Activated CD8-positive, alpha-beta memory T cell treated with anti-CD3 and anti-CD28 coated beads, Interleukin-2, amount 50 U/mL, for 24 hours (primary cell): Measurements from ENCODE around the gene CEP41.
"Not testable (repeated sequence)": the region's sequence is repeated elsewhere in the genome, so short reads cannot be mapped to it uniquely, and the experiment has no call there.

Experiments used
- DNase-seq: peaks from one replicate; pipeline ENCODE4 v3.0.0-alpha.2; 2020; ENCODE audit errors: extremely low read depth

CEP41 gene

DNA sequence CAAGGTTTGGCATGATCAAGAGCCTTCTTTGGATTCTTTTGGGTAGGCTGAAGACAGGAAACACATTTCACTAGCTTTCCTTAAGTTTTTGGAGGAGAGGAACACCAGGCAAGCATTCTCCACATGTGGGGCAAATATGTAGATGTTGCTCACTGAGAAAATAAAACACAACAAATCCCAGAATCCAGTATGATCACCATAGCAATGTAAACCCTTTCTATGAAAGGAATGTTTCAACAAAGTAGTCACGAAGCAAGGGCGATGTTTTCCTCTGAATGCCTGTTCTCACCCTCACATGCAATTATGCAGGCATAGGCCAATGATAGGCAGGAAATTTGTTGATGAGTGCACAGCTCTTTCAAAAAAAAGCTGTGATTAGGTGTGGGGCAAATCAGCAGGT lies 20.5 kb upstream of the CEP41 start:
- DNase-seq, result no peak

DNA sequence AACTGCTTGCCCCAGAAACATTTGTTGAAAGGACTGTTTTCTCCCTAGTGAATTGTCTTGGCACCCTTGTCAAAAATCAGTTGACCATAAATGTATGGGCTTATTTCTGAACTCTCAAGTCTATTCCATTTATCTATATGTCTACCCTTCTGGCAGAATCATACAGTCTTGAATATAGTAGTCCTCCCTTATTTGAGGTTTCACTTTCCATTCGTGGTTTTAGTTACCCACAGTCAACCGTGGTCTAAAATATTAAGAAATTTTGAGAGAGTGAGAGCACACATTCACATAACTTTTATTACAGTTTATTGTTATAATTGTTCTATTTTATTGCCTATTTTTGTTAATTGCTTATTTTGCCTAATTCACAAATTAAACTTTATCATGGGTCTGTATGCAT lies 17.4 kb upstream of the CEP41 start:
- DNase-seq, result no peak

DNA sequence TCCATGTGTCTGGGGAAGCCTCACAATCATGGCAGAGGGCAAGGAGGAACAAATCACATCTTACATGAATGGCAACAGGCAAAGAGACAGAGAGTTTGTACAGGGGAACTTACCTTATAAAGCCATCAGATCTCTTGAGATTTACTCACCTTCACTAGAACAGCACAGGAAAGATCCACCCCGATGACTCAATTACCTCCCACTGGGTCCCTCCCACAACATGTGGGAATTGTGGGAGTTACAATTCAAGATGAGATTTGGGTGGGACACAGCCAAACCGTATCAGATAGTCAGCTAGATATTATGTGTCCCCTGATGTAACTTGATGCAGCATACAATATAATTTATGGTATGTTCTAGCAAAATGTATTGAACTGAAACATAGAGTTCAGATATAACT lies 14.1 kb upstream of the CEP41 start:
- DNase-seq, result no peak

DNA sequence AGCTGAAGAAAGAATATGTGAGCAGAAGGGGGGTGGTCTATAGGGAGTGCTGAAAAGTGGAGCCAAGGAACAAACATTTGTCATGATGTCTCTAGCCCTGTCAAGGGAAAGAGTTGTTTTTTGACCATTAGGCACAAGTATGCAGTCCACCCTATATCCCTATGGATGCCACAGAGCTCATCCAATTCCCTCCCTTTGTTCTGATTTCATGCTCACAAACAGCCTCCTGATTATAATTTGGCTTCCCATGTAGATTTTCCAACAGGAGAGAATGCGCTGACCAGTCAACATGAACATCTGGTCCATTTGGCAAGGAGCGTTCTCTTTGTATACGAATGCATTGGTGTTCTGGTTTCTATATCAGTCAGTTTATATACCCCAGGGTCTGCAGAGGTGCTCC lies 12.1 kb upstream of the CEP41 start:
- no peak for DNase-seq

DNA sequence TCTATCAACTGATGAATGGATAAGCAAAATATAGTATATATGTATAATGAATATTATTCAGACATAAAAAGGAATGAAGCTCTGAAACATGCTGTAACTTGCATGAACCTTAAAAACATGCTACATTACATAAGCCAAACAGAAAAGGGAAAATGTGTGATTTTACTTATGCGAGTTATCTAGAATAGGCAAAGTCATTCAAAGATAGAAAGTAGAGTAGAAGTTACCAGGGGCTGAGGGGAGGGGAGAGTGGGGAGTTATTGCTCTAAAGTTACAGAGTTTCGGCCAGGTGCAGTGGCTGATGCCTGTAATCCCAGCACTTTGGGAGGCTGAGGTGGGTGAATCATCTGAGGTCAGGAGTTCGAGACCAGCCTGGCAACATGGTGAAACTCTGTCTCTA lies 10.5 kb upstream of the CEP41 start:
- DNase-seq, result not testable (repeated sequence)

DNA sequence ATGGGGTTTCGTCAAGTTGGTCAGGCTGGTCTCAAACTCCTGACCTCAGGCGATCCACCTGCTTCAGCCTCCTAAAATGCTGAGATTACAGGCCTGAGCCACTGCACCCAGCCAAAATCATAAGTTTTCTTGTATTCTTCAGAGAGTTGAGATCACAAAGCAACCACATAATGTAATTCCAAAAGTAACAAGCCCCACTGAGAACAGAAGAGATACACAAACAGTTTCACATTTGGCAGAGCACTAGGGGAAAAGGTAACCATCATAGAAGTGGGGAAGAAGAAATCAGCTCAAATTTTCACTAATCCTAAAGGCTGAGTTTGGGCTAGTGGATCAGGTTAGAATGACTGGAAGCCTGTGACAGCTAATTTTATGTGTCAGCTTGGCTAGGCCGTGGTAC lies 5.4 kb upstream of the CEP41 start:
- DNase-seq, result no peak

DNA sequence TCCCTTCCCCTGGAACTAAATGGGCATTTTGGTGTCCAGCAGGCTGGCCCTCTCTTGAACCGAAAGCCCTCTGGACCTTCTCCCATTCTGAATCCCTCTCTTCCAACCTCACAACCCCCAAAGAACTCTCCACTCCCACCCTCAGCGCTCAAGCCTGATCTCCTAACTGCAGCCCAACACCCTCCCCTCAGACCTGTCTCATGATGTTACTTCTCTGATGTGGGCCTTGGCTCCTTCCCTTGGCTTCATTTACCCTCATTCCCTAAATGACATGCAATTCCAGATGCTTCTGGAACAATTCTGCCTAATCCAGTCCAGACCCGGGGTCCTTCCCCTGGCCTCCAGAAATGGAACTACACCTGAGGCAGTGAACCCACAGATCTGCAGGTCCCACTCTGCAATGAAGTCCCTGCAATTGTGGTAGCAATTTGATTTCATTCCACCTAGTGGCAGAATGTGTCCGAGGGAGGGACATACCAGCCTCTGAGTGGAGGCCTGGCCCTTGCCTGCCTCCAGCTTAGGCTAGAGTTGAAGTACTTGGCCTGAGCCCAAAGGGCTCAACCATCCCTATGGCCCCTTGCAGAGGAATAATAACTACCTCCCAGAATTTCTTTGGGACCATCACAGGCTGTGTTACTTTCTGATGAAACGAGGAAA lies 4.1 kb upstream of the CEP41 start:
- no peak for DNase-seq

DNA sequence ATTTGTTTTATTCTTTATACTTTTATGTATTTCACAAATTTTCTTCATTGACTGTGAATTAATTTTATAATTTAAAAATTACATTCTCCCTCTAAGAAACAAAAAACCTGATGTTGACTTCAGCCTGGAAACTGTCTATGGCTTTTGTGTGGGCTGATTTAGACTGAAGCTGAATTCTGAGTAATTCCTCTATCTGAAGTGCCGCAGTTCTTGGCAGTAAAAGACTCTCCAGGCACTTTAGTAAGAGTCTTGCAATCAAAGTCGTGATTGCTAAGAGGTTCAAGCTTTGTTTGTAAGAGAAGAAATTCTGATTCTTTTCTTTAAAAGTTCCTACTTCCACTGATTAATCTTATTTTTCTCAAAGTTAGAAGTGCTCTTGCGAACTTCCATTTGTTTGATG lies 3.4 kb upstream of the CEP41 start:
- no peak for DNase-seq

DNA sequence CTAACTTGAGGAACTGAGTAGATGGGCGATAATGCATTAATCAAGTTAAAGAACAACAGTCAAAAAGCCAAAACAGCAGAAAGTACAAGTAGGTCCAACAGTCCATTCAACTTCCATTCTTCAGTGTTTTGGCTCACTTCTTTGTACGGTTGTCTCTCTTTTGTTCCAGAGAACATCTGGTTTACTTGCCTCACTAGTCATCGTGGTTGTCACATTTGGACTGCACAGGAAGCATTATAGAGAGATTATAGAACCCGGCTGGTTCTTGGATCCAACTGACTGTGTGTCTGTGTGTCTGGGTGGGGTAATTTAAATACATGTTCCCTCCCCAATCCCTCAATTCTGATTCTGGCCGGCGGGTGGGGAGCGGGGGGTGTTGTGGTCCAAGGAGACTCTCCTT lies 1.8 kb upstream of the CEP41 start:
- DNase-seq, result no peak

DNA sequence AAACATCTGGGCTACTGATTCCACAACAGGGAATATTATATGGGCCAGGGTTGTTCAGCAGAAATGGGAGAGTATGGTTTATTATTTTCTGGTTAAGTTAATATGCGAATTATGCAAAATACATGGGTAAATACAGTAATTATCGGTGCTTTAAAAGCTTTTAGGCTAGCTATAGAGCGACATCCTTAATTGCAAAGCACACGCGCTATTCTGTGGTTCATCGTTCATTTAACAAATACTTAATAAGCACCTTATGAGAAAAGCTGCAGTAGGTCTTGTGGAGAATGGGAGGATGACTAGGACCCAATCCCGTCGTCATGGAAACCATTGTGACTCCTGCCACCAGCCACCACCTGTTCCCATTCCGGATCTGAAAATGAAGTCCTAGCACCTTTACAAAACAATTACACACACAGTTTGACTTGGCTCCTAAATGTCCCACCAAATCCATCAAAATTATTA lies 623 bp upstream of the CEP41 start:
- no peak for DNase-seq

DNA sequence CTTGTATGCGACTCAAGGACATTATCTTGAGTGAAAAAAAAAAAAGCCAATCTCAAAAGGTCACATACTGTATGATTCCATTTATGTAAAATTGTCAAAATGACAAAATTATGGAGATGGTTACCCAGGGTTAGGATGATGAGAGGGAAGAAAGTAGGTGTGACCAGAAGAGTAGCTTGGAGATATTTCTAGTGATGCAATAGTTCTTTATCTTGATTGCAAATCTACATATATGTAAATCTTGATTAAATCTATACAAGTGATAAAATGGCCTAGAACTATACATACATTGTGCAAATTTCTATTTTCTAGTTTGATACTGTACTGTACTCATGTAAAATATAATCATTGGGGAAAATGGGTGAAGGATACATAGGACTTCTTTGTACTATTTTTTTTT lies 4.6 kb downstream of the CEP41 start:
- DNase-seq, result no peak

DNA sequence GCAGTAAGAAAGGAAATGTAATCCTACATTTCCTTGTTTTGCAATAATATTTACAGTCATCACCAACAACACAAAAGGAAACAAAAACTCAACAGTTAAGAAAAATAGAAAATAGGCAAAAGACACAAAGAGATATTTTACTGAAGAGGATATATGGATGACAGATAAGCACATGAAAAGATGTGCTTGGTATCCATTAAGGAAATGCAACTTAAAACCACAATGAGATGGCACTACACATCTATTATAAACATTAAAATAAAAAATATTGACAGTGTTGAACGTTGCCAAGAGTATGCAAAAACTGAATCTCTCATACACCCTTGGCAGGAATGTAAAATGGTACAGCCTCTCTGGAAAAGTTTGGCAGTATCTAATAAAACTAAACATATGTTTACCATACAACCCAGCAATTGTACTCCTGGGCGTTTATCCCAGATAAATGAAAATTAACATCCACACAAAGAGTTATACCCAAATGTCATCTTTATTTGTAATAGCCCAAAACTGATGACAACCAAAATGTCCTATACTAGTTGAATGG lies 5.4 kb downstream of the CEP41 start:
- no peak for DNase-seq

DNA sequence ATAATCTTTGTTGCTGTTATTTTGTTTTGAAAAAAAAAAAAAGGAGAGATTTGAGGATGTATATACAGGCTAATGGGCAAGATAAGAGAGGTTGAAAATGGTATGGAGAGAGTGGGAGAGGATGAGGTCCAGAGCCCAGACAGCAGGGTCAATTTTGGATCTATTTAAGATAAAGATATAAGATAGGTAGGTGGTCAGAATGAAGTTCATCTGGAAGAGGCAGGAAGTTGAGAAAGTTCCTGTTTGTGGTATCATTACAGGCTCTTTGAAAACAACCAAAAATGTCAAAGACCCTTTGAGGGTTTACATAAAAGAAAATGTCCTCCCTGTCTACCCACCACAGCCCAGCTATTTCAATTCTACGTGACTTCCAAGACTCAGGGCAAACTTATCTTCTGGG lies 7.5 kb downstream of the CEP41 start:
- no peak for DNase-seq

DNA sequence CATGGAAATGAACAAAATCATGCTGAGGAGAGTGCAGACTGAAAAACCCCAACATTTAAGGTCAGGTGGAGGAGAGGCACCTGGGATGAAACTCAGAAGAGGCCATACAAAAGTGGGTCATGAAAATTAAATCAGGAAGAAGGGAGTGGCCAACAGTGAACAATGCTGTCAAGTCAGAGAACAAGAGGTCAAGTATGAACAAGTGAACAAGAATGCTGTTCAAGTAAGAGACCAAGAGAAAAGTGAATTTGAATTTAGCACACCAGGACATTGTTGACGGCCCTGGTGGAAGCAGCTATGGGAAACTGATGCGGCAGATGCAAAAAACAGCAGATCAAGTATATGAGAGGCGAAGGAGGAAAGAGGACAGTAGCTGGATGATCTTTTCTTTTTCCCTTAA lies 7.9 kb downstream of the CEP41 start:
- no peak for DNase-seq

DNA sequence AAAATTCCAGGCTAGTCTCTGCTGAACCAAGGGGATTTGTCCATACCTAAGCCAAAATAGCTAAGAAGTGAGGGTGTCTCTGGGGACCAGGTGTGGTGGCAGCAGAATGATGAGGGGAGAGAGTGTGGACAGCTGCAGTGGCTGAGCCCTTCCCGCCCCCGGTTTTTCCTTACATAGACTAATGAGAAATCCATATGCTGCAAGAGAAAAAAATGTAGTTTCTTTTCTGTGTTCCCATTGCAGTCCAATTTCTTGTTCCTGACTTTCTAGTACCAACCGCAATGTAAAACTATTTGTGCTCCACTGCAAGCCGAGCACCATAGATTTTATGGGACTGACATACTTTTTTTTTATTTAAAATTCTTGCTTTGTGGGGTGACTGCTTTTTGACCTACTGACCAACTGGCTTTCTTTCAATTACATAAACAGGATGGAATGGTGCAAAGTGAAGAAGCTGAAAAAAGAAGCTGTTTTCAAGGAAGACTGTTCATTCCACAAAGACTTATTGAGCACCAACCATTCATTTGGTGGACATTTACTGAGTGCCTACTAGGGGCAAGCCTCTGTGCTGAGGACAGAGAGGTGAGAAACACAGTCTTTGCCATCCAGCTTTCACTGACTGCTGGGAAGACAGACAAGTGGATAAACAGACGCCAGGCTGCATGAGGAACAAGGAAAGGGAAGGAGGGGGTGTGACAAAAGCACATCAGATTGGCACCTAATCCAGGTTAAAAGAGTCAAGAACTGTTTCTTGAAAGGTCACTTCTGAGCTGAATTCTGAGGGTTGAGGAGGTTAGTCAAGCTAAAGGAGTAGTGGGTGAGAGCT lies 9.8 kb downstream of the CEP41 start:
- DNase-seq, result no peak

DNA sequence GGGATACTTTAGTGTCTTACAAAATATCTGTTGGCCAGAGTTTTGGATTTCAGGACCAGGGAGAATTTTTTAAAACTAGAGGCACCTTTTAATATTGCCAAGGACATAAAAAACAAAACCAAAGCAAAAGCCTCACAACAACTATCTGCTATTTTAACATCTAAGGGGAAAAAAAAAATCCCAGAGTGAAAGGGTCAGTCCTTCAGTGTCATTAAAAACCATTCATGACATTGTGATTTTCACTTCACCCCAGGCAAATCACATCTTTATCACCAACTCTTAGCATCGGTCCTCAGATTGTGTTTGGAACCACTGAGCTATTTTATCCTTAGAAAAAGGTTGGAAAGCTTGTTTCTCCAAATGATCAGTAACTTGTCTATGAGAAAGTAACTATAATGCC lies 10.7 kb downstream of the CEP41 start:
- no peak for DNase-seq

DNA sequence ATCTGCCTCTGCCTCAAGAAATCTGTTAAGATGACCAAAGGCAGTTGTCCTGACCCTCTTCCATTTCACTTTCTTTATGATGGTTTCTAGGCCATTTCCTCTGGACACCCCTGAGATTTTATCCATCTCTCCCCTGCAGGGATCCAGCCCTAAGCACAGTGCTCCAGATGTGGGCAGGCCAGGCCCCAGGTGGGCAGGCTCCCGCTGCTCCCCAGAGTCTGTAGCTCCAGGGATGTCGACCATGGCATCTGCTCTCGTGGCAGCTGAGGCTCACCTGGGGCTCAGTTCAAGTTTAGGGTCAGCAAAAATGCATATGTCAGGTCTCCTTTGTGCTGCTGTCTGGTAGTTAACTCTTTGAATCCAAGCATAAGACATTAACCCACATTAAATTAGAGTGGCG lies 11.8 kb downstream of the CEP41 start:
- no peak for DNase-seq

DNA sequence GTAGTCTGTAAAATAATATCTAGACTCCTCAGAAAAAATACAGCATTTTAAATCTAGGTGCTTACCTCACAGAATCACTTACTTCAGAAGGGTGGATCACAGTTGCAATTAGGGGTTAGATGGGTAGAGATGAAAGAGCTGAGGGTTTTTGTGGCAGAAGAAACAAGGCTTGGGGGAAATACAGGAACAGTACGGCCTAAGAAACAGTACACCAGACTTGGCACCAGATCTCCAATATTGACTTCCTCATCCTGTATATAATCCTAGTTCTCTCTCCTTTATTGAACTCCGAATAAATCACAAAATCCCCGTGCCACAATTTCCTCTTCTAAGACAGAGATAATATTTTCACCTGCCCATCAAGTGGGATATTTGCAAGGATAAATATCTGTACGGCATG lies 14.3 kb downstream of the CEP41 start:
- DNase-seq, result no peak

DNA sequence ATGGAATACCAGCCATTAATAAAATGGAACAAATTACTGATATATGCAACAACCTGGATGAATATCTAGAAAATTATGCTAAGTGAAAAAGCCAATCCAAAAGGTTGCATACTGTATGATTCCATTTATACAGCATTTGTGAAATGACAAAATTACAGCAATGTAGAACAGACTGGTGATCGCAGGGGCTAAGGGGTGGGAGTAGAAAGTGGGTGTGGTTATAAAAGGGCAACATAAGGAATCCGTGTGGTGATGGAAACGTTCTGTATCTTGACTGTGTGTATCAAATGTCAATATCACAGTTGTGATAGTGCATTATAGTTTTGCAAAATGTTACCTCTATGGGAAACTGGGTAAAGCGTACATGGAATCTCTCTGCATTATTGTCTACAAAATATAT lies 15.0 kb downstream of the CEP41 start:
- DNase-seq, result no peak

DNA sequence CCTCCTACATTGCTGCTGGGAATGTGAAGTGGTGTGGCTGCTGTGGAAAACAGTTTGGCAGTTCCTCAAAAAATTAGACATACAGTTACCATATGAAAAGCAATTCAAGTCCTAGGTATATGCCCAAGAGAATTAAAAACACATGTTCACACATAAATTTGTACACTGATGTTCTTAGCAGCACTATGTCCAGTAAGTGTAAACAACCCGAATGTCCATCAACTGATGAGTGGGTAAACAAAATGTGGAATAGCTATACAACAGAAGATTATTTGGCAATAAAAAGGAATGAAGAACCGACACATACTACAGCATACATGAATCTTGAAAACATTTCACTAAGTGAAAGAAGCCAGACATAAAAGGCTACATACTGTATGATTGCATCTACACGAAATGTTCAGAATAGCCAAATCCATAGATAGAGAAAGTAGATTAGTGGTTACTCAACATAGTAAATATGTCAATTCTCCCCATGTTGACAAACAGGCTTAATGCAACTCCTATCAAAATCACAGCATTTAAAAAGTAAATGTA lies 17.2 kb downstream of the CEP41 start:
- DNase-seq, result no peak

DNA sequence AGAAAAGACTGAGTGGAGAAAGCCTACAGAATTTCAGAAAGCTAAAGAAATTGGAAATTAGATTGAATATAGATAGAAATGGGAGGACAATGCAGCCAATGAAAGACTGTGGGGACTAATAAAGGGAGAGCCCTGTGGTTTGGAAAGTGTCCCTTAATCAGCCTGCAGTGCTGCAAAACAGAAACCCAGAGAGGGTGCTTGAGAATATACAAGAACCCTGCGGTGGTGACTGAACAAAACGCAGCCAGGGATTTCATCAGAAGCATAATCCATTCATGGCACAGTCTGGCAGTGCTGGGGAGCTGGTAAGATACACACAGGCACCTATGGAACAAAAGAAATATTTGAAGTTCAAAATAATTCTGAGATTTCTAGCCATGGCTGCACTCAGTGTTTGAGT lies 19.1 kb downstream of the CEP41 start:
- no peak for DNase-seq

DNA sequence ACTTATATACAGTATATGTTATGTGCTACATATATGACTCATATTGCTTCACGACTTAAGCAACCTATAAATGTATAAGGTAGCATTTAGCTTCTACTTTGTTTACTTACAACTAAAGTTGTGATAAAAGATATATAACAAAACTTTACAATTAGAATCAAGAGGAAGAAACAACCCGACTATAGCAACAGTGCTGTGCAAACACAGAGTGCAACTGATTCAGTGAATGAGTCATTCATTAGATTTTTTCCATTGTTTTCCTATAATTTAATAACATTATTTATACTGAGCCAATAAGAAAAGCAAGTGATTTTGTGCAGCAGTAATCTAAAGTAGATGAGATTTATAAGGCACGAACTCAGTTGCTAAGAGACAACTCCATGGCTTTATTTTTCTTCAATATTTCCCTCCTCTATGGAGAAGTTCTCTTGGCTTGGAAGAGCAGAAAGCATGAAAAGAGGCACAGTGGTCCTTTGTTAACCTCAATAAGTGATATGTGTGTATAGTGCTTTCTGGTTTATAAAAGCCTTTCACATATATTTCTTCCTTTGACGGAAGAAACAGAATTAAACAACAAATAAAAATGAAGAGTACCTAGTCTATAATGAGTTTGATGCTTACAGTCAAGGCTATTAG lies 19.8 kb downstream of the CEP41 start:
- no peak for DNase-seq

DNA sequence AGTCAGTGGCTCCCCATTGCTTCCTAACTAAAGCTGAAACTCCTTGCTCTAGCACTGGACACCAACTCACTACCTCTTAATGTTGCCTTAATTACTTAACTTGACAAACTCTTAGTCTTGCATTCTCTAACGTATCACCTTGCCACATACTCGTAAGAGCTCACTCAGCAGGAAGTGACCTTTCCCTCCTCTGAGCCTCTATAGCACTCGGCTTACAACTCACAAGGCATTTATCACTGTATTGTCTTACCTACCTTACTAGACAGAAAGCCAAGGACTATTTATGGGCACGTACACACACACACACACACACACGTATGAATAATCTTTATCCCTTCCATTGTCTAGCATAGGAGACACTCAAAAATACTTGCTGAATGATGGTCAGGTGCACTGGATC lies 21.2 kb downstream of the CEP41 start:
- DNase-seq, result no peak
